Limb (tissue), 2 donors: ENCODE data around the gene LSAMP.

Experiments
- DNase-seq, 2 donors: peaks; one replicate each; pipeline ENCODE4 v3.0.0-alpha.2; 2016; ENCODE audit errors: extremely low spot score in 2 of 2

LSAMP gene

GRCh38 chr3:115980709-115981108, 464.6 kb downstream of the LSAMP start:
- no peak for DNase-seq

- DNase-seq, result no peak
Measured at GRCh38 chr3:115977866-115978265, 467.4 kb downstream of the LSAMP start.

GRCh38 chr3:115975796-115976195, 469.5 kb downstream of the LSAMP start:
- no peak for DNase-seq

GRCh38 chr3:115975353-115975752, 469.9 kb downstream of the LSAMP start:
- DNase-seq, result no peak

- no peak for DNase-seq
Measured at GRCh38 chr3:115974940-115975339, 470.3 kb downstream of the LSAMP start.

- no peak for DNase-seq
Measured at GRCh38 chr3:115968871-115969270, 476.4 kb downstream of the LSAMP start.

- DNase-seq, result no peak
Measured at GRCh38 chr3:115961380-115961779, 483.9 kb downstream of the LSAMP start.

- peak in 1 of 2 donors; percentile 38 for DNase-seq
Measured at GRCh38 chr3:115960799-115961198, 484.5 kb downstream of the LSAMP start.

- DNase-seq, result no peak
Measured at GRCh38 chr3:115958526-115958925, 486.8 kb downstream of the LSAMP start.

- no peak for DNase-seq
Measured at GRCh38 chr3:115947325-115947724, 498.0 kb downstream of the LSAMP start.

- no peak for DNase-seq
Measured at GRCh38 chr3:115943579-115943978, 501.7 kb downstream of the LSAMP start.

GRCh38 chr3:115937054-115937453, 508.2 kb downstream of the LSAMP start:
- DNase-seq, result no peak

- no peak for DNase-seq
Measured at GRCh38 chr3:115932807-115933206, 512.5 kb downstream of the LSAMP start.

GRCh38 chr3:115931581-115931980, 513.7 kb downstream of the LSAMP start:
- no peak for DNase-seq

GRCh38 chr3:115930922-115931321, 514.4 kb downstream of the LSAMP start:
- DNase-seq, result no peak

GRCh38 chr3:115930168-115930567, 515.1 kb downstream of the LSAMP start:
- DNase-seq, result no peak

GRCh38 chr3:115928376-115928775, 516.9 kb downstream of the LSAMP start:
- DNase-seq, result no peak

GRCh38 chr3:115927197-115927596, 518.1 kb downstream of the LSAMP start:
- DNase-seq, result peak in 1 of 2 donors; percentile 13

GRCh38 chr3:115922681-115923347, 522.5 kb downstream of the LSAMP start:
- no peak for DNase-seq

GRCh38 chr3:115921711-115922110, 523.6 kb downstream of the LSAMP start:
- no peak for DNase-seq

- no peak for DNase-seq
Measured at GRCh38 chr3:115918900-115919299, 526.4 kb downstream of the LSAMP start.

- no peak for DNase-seq
Measured at GRCh38 chr3:115916866-115917265, 528.4 kb downstream of the LSAMP start.

GRCh38 chr3:115915061-115915460, 530.2 kb downstream of the LSAMP start:
- no peak for DNase-seq
